HG03354 (cell line): ENCODE data around the gene DNER.

Experiments used
- ATAC-seq: cut with Tn5 transposase; IDR thresholded peaks from one replicate; pipeline ENCODE4 v1.9.1; 2021; ENCODE audit warnings: mild to moderate bottlenecking; ENCODE audit not compliant: unreplicated experiment, poor library complexity, severe bottlenecking

The DNER gene

GRCh38 chr2:229313591-229313990, 400.8 kb downstream of the DNER start:
- no peak for ATAC-seq
